Nephron (organoid): ENCODE results near the gene C16orf89.

Experiments
- H3K27ac Mint-ChIP-seq, 3 experiments: 2 replicates each; pipeline ENCODE4 v1.8.0; 2020; ENCODE audit warnings: mixed read lengths in 3 of 3, mild to moderate bottlenecking in 2 of 3, moderate library complexity in 1 of 3
- H3K27me3 Mint-ChIP-seq: 2 replicates; pipeline ENCODE4 v1.8.0; 2021; ENCODE audit warnings: low read depth, mild to moderate bottlenecking, moderate library complexity, mixed read lengths
- H3K36me3 Mint-ChIP-seq: 2 replicates; pipeline ENCODE4 v1.8.0; 2020; ENCODE audit warnings: low read depth, mixed read lengths
- H3K4me1 Mint-ChIP-seq: 2 replicates; pipeline ENCODE4 v1.8.0; 2020; ENCODE audit warnings: mixed read lengths
- H3K4me3 Mint-ChIP-seq, 3 experiments: 2 replicates each; pipeline ENCODE4 v1.8.0; 2020; ENCODE audit warnings: mild to moderate bottlenecking in 3 of 3, mixed read lengths in 3 of 3, moderate library complexity in 2 of 3
- H3K9me3 Mint-ChIP-seq: 2 replicates; pipeline ENCODE4 v1.8.0; 2020; ENCODE audit warnings: mixed read lengths
- CTCF ChIP-seq, 3 experiments: fragments of 200-600 bp; sonication (generic); IDR thresholded peaks; one replicate each; pipeline ENCODE4 v1.5.0; 2021; ENCODE audit warnings: antibody characterized with exemption in 3 of 3; ENCODE audit not compliant: unreplicated experiment in 3 of 3

C16orf89 gene

GRCh38 chr16:5040451-5040850 is 25.3 kb downstream of the C16orf89 start:
- H3K36me3 Mint-ChIP-seq: no peaks in the 10 kb centered on the region
- TF ChIP-seq CTCF (IDR thresholded peaks at IDR 0.05; ENCODE audit: unreplicated experiment in 3 of 3): no peak
- H3K27ac Mint-ChIP-seq: no peak overlapping the region
- peaks cover 29% of the 10 kb centered on the region for H3K27me3 Mint-ChIP-seq
- no peak overlapping the region for H3K4me3 Mint-ChIP-seq
- H3K9me3 Mint-ChIP-seq: no peaks in the 10 kb centered on the region
- no peaks in the 10 kb centered on the region for H3K4me1 Mint-ChIP-seq

GRCh38 chr16:5036228-5037156 is 29.3 kb downstream of the C16orf89 start:
- H3K9me3 Mint-ChIP-seq: no peaks in the 10 kb centered on the region
- H3K27ac Mint-ChIP-seq: peak overlapping the region in 2 of 3 experiments; percentile 81 to 91

GRCh38 chr16:5035909-5036227 is 29.9 kb downstream of the C16orf89 start:
- Mint-ChIP-seq H3K4me1 (peaks cover 12% of the 10 kb centered on the region), H3K4me3 (peak overlapping the region; percentile 81 to 86 (median 85)), H3K27me3 (peaks cover 14% of the 10 kb centered on the region), H3K9me3 (no peaks in the 10 kb centered on the region), H3K27ac (peak overlapping the region; percentile 28 to 91 (median 81)), H3K36me3 (no peaks in the 10 kb centered on the region)
- TF ChIP-seq CTCF (IDR thresholded peaks at IDR 0.05; ENCODE audit: unreplicated experiment in 3 of 3): no peak

More at GRCh38 chr16:5036228-5037156, 29.3 kb downstream of the C16orf89 start:
- TF ChIP-seq CTCF (IDR thresholded peaks at IDR 0.05; ENCODE audit: unreplicated experiment in 3 of 3): no peak
- peaks cover 21% of the 10 kb centered on the region for H3K27me3 Mint-ChIP-seq
- H3K4me1 Mint-ChIP-seq: peaks cover 12% of the 10 kb centered on the region
- H3K36me3 Mint-ChIP-seq: no peaks in the 10 kb centered on the region
- peak overlapping the region; percentile 36 to 85 (median 81) for H3K4me3 Mint-ChIP-seq

GRCh38 chr16:5034167-5034523 is 31.6 kb downstream of the C16orf89 start:
- no peaks in the 10 kb centered on the region for H3K9me3 Mint-ChIP-seq
- H3K36me3 Mint-ChIP-seq: no peaks in the 10 kb centered on the region
- peaks cover 12% of the 10 kb centered on the region for H3K4me1 Mint-ChIP-seq
- TF ChIP-seq CTCF (IDR thresholded peaks at IDR 0.05; ENCODE audit: unreplicated experiment in 3 of 3): no peak
- H3K27me3 Mint-ChIP-seq: peaks cover 3% of the 10 kb centered on the region
- peak overlapping the region; percentile 88 to 93 (median 92) for H3K4me3 Mint-ChIP-seq
- H3K27ac Mint-ChIP-seq: peak overlapping the region; percentile 78 to 87 (median 79)

- H3K4me3 Mint-ChIP-seq: peak within 1 kb of the TSS; percentile 88 to 93 (median 92)
- H3K27me3 Mint-ChIP-seq: no peaks in the 10 kb centered on the region
- no peaks in the 10 kb centered on the region for H3K36me3 Mint-ChIP-seq
- no peak for TF ChIP-seq CTCF (IDR thresholded peaks at IDR 0.05; ENCODE audit: unreplicated experiment in 3 of 3)
- H3K4me1 Mint-ChIP-seq: peaks cover 12% of the 10 kb centered on the region
- H3K27ac Mint-ChIP-seq: peak within 1 kb of the TSS; percentile 78 to 87 (median 79)
- no peaks in the 10 kb centered on the region for H3K9me3 Mint-ChIP-seq
Observed at GRCh38 chr16:5033256-5034166, 32.2 kb downstream of the C16orf89 start, which contains the start of gene NAGPA. TSS of gene NAGPA (minus strand) at chr16:5033935. CDS start at chr16:5033914, 21 bp downstream.
